Measurements from ENCODE around the gene STAC.

DNA sequence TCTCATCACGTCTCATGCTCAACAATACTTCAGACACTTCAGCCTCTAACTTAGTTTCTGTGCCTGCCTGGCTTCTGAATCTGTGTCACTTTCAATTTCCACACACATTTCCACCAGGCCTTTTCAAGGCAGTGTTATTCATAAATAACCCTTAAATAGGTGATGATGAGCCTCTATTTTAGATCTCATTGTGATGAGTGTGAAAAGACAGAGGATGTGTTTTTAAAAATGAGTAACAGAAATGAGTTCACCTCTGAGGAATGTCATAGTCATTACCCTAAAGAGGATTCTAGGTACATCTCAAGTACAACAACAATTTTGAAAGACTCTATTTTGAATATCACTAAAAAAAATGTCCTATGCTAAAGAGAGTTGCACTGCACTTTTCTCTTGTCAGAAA is 64.6 kb downstream of the STAC start:
- TF ChIP-seq, protein P1, sequence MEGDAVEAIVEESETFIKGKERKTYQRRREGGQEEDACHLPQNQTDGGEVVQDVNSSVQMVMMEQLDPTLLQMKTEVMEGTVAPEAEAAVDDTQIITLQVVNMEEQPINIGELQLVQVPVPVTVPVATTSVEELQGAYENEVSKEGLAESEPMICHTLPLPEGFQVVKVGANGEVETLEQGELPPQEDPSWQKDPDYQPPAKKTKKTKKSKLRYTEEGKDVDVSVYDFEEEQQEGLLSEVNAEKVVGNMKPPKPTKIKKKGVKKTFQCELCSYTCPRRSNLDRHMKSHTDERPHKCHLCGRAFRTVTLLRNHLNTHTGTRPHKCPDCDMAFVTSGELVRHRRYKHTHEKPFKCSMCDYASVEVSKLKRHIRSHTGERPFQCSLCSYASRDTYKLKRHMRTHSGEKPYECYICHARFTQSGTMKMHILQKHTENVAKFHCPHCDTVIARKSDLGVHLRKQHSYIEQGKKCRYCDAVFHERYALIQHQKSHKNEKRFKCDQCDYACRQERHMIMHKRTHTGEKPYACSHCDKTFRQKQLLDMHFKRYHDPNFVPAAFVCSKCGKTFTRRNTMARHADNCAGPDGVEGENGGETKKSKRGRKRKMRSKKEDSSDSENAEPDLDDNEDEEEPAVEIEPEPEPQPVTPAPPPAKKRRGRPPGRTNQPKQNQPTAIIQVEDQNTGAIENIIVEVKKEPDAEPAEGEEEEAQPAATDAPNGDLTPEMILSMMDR (conservative IDR thresholded peaks at IDR 0.05; ENCODE audit: low read depth, low read length) = no peak
- no peak for TF ChIP-seq EZH2 (IDR thresholded peaks at IDR 0.05; ENCODE audit: borderline replicate concordance, low read depth, low read length, poor library complexity, severe bottlenecking)

All from A673 (cell line).